BE2C (cell line): ENCODE results near the gene MRPS14.

Experiments
- DNase-seq: peaks from one replicate; pipeline ENCODE4 v3.0.0-alpha.2; 2020
- H3K27me3 ChIP-seq: fragments of 250-450 bp; sonication (Bioruptor Pico); 2 replicates; pipeline ENCODE4 v1.5.1; 2020; ENCODE audit warnings: mild to moderate bottlenecking
- H3K36me3 ChIP-seq: fragments of 250-450 bp; sonication (Bioruptor Pico); 2 replicates; pipeline ENCODE4 v1.5.1; 2020; ENCODE audit warnings: mild to moderate bottlenecking
- H3K4me1 ChIP-seq: fragments of 250-450 bp; sonication (Bioruptor Pico); 2 replicates; pipeline ENCODE4 v1.5.1; 2020
- H3K4me3 ChIP-seq: 2 replicates; pipeline ENCODE4 v1.5.1; 2011; ENCODE audit warnings: low read depth, low read length
- H3K9me3 ChIP-seq: fragments of 250-450 bp; sonication (Bioruptor Pico); 2 replicates; pipeline ENCODE4 v1.5.1; 2020
- TF ChIP-seq, protein P1 (sequence below): IDR thresholded peaks from 2 replicates; pipeline ENCODE4 v1.5.1; 2012; ENCODE audit warnings: mild to moderate bottlenecking, low read depth, low read length

Gene MRPS14

DNA sequence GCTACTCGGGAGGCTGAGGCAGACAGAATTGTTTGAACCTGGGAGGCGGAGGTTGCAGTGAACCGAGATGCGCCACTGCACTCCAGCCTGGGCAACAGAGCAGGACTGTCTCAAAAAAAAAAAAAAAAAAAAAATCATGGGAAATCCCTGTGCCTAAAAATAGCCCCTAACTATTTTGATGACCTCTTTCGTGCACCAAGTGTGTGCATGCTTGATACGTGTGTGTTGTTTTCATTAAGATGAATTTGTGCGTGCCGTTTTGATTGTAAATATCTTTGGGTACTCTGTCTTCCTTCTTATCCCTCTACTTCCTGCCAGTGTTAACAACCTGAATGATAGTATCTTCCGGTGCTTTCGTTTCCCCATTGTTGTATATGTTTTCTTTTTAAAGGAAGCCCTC lies 13.7 kb downstream of the MRPS14 start:
- no peak for DNase-seq
- Histone ChIP-seq H3K9me3 (no peaks in the 10 kb centered on the region), H3K27me3 (no peaks in the 10 kb centered on the region), H3K4me1 (no peaks in the 10 kb centered on the region), H3K36me3 (peaks cover 93% of the 10 kb centered on the region), H3K4me3 (no peak overlapping the region)
- TF ChIP-seq, protein P1, sequence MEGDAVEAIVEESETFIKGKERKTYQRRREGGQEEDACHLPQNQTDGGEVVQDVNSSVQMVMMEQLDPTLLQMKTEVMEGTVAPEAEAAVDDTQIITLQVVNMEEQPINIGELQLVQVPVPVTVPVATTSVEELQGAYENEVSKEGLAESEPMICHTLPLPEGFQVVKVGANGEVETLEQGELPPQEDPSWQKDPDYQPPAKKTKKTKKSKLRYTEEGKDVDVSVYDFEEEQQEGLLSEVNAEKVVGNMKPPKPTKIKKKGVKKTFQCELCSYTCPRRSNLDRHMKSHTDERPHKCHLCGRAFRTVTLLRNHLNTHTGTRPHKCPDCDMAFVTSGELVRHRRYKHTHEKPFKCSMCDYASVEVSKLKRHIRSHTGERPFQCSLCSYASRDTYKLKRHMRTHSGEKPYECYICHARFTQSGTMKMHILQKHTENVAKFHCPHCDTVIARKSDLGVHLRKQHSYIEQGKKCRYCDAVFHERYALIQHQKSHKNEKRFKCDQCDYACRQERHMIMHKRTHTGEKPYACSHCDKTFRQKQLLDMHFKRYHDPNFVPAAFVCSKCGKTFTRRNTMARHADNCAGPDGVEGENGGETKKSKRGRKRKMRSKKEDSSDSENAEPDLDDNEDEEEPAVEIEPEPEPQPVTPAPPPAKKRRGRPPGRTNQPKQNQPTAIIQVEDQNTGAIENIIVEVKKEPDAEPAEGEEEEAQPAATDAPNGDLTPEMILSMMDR, result no peak

DNA sequence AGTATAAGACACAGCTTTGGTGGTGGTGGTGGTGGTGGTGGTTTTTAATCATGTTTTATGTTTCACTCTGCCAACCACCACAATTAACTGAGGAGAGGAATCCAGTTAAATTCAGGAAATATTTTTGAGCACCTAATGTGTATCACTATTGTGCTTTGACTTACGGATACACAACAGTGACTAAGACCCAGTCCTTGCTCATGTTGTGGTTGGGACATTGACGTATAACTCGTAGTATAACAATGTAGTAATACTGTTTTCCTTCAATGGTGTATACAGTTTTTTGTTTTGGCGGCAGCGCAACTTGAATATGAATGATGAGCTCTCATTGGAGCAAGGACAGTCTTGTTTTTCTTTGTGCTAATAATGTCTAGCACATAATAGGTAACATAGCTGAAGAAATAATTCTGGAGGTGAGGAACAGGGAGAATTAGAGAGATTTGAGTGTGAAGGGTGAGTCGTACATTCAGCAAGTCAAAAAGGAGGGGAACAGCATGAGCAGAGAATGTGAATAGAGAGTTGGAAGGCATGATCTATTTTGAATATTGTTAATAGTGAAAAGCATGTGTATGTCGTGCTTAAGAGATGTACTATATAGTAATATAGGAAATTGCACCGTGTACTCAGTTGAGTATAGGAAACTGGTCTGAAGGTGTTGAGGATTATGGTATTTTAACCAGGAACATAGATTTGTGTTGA lies 18.0 kb downstream of the MRPS14 start:
- H3K9me3 ChIP-seq, result no peaks in the 10 kb centered on the region
- H3K4me3 ChIP-seq, result no peak overlapping the region
- peaks cover 59% of the 10 kb centered on the region for H3K36me3 ChIP-seq
- H3K27me3 ChIP-seq, result no peaks in the 10 kb centered on the region
- no peaks in the 10 kb centered on the region for H3K4me1 ChIP-seq
- TF ChIP-seq, protein P1, result no peak
- DNase-seq, result no peak

DNA sequence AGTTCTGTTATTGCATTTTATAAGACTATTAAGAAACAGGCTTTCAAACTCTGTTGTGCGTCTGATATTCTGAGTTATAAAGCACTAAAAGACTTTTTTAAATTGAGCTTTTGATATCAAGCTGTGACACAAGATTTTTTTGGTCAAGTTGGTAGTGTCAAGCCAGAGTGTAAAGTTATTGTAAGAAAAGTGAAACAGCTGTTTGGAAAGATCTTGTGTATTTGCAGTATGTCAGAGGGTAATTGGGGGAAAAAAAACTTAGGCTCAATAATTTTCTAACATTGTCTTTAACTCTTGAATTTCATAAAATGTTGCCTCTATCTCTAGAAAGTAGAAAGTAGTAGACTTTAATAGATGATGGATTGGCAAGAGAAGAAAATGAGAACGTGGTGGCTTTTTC lies 19.7 kb downstream of the MRPS14 start:
- TF ChIP-seq, protein P1, result no peak
- Histone ChIP-seq H3K9me3 (no peaks in the 10 kb centered on the region), H3K27me3 (no peaks in the 10 kb centered on the region), H3K36me3 (peaks cover 44% of the 10 kb centered on the region), H3K4me3 (no peak overlapping the region), H3K4me1 (no peaks in the 10 kb centered on the region)
- no peak for DNase-seq

DNA sequence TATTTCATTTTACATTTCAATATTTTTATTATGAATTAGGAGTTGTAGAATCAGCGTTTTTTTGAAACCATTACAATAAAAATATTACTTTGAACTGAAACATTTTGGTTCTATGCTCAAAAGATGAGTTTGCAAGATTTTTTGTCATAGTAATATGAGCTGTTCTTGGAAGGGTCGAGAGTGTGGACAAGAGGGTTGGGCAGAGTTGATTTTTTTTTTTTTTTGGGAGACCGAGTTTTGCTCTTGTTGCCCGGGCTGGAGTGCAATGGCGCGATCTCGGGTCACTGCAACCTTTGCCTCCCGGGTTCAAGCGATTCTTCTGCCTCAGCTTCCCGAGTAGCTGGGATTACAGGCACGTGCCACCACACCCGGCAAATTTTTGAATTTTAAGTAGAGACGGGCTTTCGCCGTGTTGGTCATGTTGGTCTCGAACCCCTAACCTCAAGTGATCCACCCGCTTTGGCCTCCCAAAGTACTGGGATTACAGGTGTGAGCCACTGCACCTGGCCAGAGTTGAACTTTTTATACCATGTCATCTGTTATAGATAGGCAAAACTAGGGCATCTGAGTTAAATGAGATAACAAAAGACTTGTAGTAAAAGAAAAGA lies 20.2 kb downstream of the MRPS14 start:
- H3K4me3 ChIP-seq, result no peak overlapping the region
- no peaks in the 10 kb centered on the region for H3K9me3 ChIP-seq
- H3K27me3 ChIP-seq, result no peaks in the 10 kb centered on the region

DNA sequence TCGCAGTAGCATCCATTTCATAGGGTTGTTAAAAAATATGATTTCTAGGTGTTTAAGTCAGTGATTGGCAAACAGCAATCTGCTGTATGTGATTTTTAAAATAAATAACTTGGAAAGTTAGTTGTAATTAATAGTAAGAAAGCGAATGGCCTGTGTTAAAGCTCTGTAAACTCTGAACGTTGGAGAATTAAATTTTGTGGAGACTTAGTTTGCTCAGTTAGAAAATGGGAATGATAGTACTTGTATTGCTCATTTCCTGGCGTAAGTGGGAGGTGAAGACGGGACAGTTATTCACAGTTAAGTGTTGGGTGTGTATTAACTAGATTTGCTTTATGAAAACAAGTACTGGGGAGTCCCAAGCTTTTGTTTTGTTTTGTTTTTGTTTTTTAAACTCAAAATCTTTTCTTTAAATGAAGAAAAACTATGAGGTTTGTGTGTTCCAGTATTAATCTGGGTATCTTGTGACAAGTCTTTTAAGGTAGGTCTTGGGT lies 22.5 kb downstream of the MRPS14 start:
- no peaks in the 10 kb centered on the region for H3K9me3 ChIP-seq
- no peaks in the 10 kb centered on the region for H3K4me1 ChIP-seq
- DNase-seq, result no peak
- no peaks in the 10 kb centered on the region for H3K27me3 ChIP-seq
- TF ChIP-seq, protein P1, result no peak
- peaks cover 17% of the 10 kb centered on the region for H3K36me3 ChIP-seq
- H3K4me3 ChIP-seq, result peak overlapping the region; percentile 97

More for the DNA sequence above, 20.2 kb downstream of the MRPS14 start:
- TF ChIP-seq, protein P1, result no peak
- H3K4me1 ChIP-seq, result no peaks in the 10 kb centered on the region
- DNase-seq, result no peak
- peaks cover 39% of the 10 kb centered on the region for H3K36me3 ChIP-seq
